ENCODE data around the gene DNAJC22.
"Not testable (repeated sequence)": the region's sequence is repeated elsewhere in the genome, so short reads cannot be mapped to it uniquely, and the experiment has no call there.

Gene DNAJC22

GRCh38 chr12:49331380-49332222 is 15.1 kb upstream of the DNAJC22 start:
- DNase-seq = no peak

- DNase-seq = no peak
Measured at GRCh38 chr12:49332441-49332861, 14.2 kb upstream of the DNAJC22 start.

GRCh38 chr12:49332891-49333371 is 13.8 kb upstream of the DNAJC22 start:
- DNase-seq = no peak

- DNase-seq = not testable (repeated sequence)
Measured at GRCh38 chr12:49333778-49334177, 12.9 kb upstream of the DNAJC22 start.

- DNase-seq = no peak
Measured at GRCh38 chr12:49334226-49334625, 12.5 kb upstream of the DNAJC22 start.

- no peak for DNase-seq
Measured at GRCh38 chr12:49334681-49335080, 12.0 kb upstream of the DNAJC22 start.

- no peak for DNase-seq
Measured at GRCh38 chr12:49335118-49335954, 11.4 kb upstream of the DNAJC22 start.

GRCh38 chr12:49335955-49336644 is 10.6 kb upstream of the DNAJC22 start:
- DNase-seq = no peak

GRCh38 chr12:49336645-49337584 is 9.8 kb upstream of the DNAJC22 start, which contains the start of gene C1QL4:
C1QL4 (minus strand) TSS chr12:49337188; CDS start chr12:49336477, 711 bp downstream.
- peak; percentile 87 for DNase-seq

GRCh38 chr12:49338830-49339463 is 7.7 kb upstream of the DNAJC22 start:
- no peak for DNase-seq

GRCh38 chr12:49339464-49339861 is 7.2 kb upstream of the DNAJC22 start:
- no peak for DNase-seq

- DNase-seq = no peak
Measured at GRCh38 chr12:49340095-49340870, 6.4 kb upstream of the DNAJC22 start.

GRCh38 chr12:49340971-49341776 is 5.5 kb upstream of the DNAJC22 start:
- DNase-seq = no peak

- no peak for DNase-seq
Measured at GRCh38 chr12:49341777-49342065, 5.0 kb upstream of the DNAJC22 start.

GRCh38 chr12:49342066-49342913 is 4.4 kb upstream of the DNAJC22 start:
- DNase-seq = peak; percentile 80

- peak; percentile 71 for DNase-seq
Measured at GRCh38 chr12:49342914-49343731, 3.6 kb upstream of the DNAJC22 start.

- no peak for DNase-seq
Measured at GRCh38 chr12:49344486-49345050, 2.1 kb upstream of the DNAJC22 start.

Measured in stimulated activated CD4-positive, alpha-beta T cell treated with anti-CD3 and anti-CD28 coated beads, Interleukin-4, amount 100 ng/mL, for 24 hours (primary cell).